Epithelial cell of esophagus (primary cell): Measurements from ENCODE around the gene MITF.
"Not testable (repeated sequence)": the region's sequence is repeated elsewhere in the genome, so short reads cannot be mapped to it uniquely, and the experiment has no call there.

Experiments used
- DNase-seq: peaks from one replicate; pipeline ENCODE4 v3.0.0; 2010; ENCODE audit warnings: low read depth
- H3K4me3 ChIP-seq: 2 replicates; pipeline ENCODE4 v1.5.1; 2011; ENCODE audit warnings: mild to moderate bottlenecking, low read length, control low read depth
- CTCF ChIP-seq: IDR thresholded peaks from 2 replicates; pipeline ENCODE4 v1.5.1; 2011; ENCODE audit warnings: low read depth, mild to moderate bottlenecking, low read length, control low read depth, inconsistent platforms; ENCODE audit not compliant: insufficient read depth; ENCODE audit errors: missing control alignments

Gene MITF

GRCh38 chr3:69900331-69900730 lies 161.1 kb downstream of the MITF start:
- H3K4me3 ChIP-seq = no peak overlapping the region
- no peak for TF ChIP-seq CTCF
- no peak for DNase-seq

GRCh38 chr3:69901802-69902201 lies 162.5 kb downstream of the MITF start:
- DNase-seq = no peak
- TF ChIP-seq CTCF = no peak
- no peak overlapping the region for H3K4me3 ChIP-seq

DNA sequence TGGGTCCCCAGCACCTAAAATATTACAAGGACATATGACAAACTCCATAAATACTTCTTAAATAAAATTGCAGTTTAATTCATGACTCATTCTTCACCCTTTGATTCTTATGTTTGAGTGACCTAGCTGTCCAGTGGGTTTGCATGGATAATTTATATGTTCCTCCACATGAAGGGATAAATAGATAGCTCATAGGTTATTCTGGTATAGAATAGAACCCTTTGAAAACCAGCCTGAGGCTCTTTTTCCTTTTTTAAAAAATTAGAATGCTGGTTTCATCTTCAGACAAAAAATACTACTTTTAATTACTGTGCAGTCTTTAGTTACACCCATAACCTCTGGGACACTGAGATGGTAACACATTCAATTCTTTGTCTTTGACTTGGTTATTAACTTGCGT lies 163.1 kb downstream of the MITF start:
- H3K4me3 ChIP-seq = no peak overlapping the region
- TF ChIP-seq CTCF = no peak

GRCh38 chr3:69906351-69906966 lies 167.2 kb downstream of the MITF start:
- no peak for DNase-seq

More for the DNA sequence above, 163.1 kb downstream of the MITF start:
- DNase-seq = no peak

DNA sequence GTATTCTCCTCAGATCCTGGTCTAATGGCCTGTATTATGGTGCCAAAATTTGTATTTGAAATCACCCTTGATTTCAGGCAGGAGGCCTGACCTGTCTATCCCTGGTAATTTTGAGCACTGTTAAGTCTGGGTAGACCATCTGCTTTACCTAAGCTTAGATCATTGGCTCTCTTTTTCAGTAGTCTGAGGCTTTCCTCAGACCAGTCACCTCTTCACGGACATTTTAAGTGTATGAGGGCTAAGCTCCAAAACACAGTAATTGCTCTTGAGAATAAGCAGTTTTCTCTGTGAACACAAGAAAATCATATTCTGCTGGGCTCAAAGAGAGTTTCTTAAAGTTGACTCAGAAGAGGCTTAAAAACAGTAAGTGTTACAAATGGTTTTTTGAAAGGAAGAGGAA lies 168.3 kb downstream of the MITF start:
- no peak overlapping the region for H3K4me3 ChIP-seq
- no peak for TF ChIP-seq CTCF
- no peak for DNase-seq

More at GRCh38 chr3:69906351-69906966, 167.2 kb downstream of the MITF start:
- no peak for TF ChIP-seq CTCF
- H3K4me3 ChIP-seq = no peak overlapping the region

DNA sequence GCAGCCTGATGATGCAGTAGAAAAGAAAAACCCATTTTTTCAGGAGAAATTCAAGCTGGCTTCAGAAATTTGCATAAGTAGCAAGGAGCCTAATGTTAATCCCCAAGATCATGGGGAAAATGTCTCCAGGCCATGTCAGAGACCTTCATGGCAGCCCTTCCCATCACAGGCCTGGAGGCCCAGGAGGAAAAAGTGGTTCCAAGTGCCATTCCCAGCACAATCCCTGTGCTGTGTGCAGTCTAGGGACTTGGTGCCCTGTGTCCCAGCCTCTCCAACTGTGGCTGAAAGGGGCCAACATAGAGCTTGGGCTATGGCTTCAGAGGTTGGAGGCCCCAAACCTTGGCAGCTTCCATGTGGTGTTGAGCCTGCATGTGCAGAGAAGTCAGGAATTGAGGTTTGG lies 170.6 kb downstream of the MITF start:
- not testable (repeated sequence) for H3K4me3 ChIP-seq, DNase-seq

GRCh38 chr3:69913422-69913821 lies 174.2 kb downstream of the MITF start:
- DNase-seq = peak; percentile 16
- TF ChIP-seq CTCF = no peak
- no peak overlapping the region for H3K4me3 ChIP-seq
